OCI-LY7 (cell line): ENCODE results near the gene SYK. TPM values are rescaled to one million over a fixed set of nuclear protein-coding genes. Genes with fewer than 3 reads are reported as not detected.

Source experiments
- BruUV-seq: library from RNA; stranded (reverse); fragments of 400-500 nt; replicated peaks from 2 replicates; lab custom pipeline; 2021; lab: Mats Ljungman, UMichigan
- CTCF ChIA-PET: fragments of 300-600 bp; sonication (Branson Sonifier 250); formaldehyde crosslinking; loops from one replicate; lab custom pipeline; 2022; ENCODE audit warnings: antibody characterized with exemption; ENCODE audit not compliant: unreplicated experiment; lab: Charles Lee
- POLR2A ChIA-PET: fragments of 300-600 bp; sonication (Branson Sonifier 250); formaldehyde crosslinking; loops from one replicate; lab custom pipeline; 2022; ENCODE audit warnings: antibody characterized with exemption; lab: Charles Lee
- DNase-seq: peaks from one replicate; pipeline ENCODE4 v3.0.0-alpha.2; 2015; ENCODE audit warnings: low spot score
- H2AFZ ChIP-seq: fragments of 200-600 bp; sonication (generic), shearing (Covaris generic); 2 replicates; pipeline ENCODE4 v1.6.1; 2014; ENCODE audit warnings: mild to moderate bottlenecking, antibody characterized with exemption, low read length, moderate library complexity
- H3K27ac ChIP-seq: fragments of 200-600 bp; sonication (generic); 2 replicates; pipeline ENCODE4 v1.5.1; 2014; ENCODE audit warnings: mixed run types, low read depth, mild to moderate bottlenecking, moderate library complexity, low read length, inconsistent platforms; ENCODE audit not compliant: poor library complexity, severe bottlenecking
- H3K36me3 ChIP-seq: fragments of 200-600 bp; sonication (generic); 2 replicates; pipeline ENCODE4 v1.6.1; 2014; ENCODE audit warnings: mild to moderate bottlenecking, antibody characterized with exemption, low read length, moderate library complexity, mixed read lengths; ENCODE audit not compliant: insufficient read depth
- H3K4me1 ChIP-seq: fragments of 200-600 bp; sonication (generic); 2 replicates; pipeline ENCODE4 v1.5.1; 2014; ENCODE audit warnings: mild to moderate bottlenecking, low read length; ENCODE audit not compliant: insufficient read depth, poor library complexity, severe bottlenecking
- H3K4me2 ChIP-seq: fragments of 200-600 bp; sonication (generic); 2 replicates; pipeline ENCODE4 v1.6.1; 2014; ENCODE audit warnings: mild to moderate bottlenecking, low read length
- H3K4me3 ChIP-seq: fragments of 200-600 bp; sonication (generic); 2 replicates; pipeline ENCODE4 v1.5.1; 2014; ENCODE audit warnings: mild to moderate bottlenecking, low read depth, low read length; ENCODE audit not compliant: poor library complexity, severe bottlenecking
- H3K79me2 ChIP-seq: fragments of 200-600 bp; sonication (generic); 2 replicates; pipeline ENCODE4 v1.6.1; 2016; ENCODE audit warnings: low read depth, mild to moderate bottlenecking, low read length, moderate library complexity, mixed read lengths; ENCODE audit not compliant: insufficient read depth
- H3K9me2 ChIP-seq: fragments of 200-600 bp; sonication (generic); 2 replicates; pipeline ENCODE4 v1.6.1; 2016; ENCODE audit warnings: mild to moderate bottlenecking, low read length, mixed read lengths; ENCODE audit not compliant: insufficient read depth
- H3K9me3 ChIP-seq: fragments of 200-600 bp; sonication (generic); 2 replicates; pipeline ENCODE4 v1.6.1; 2014; ENCODE audit warnings: mild to moderate bottlenecking, mixed run types, low read length, mixed read lengths
- H4K20me1 ChIP-seq: fragments of 200-600 bp; sonication (generic); 2 replicates; pipeline ENCODE4 v1.6.1; 2014; ENCODE audit warnings: mild to moderate bottlenecking, antibody characterized with exemption, low read length, moderate library complexity, mixed read lengths; ENCODE audit not compliant: insufficient read depth
- CTCF ChIP-seq: fragments of 200-600 bp; sonication (generic); conservative IDR thresholded peaks from 2 replicates; pipeline ENCODE4 v1.5.1; 2014; ENCODE audit warnings: mild to moderate bottlenecking, antibody characterized with exemption, low read length, moderate library complexity, mixed read lengths
- EZH2phosphoT487 ChIP-seq: fragments of 200-600 bp; sonication (generic); IDR thresholded peaks from 2 replicates; pipeline ENCODE4 v1.6.1; 2018; ENCODE audit warnings: low read depth, borderline replicate concordance, mild to moderate bottlenecking, mixed run types, antibody characterized with exemption, low read length, moderate library complexity, mixed read lengths
- intact Hi-C: fragments of 100-400 bp; cut with micrococcal nuclease; formaldehyde crosslinking; loops from one replicate; pipeline ENCODE4 v1.10.0; 2022; ENCODE audit not compliant: unreplicated experiment
- total RNA-seq, 2 experiments: library from RNA; depleted of rRNA in 1 of 2; stranded (reverse); fragments of >200 nt in 1 of 2; shearing (Covaris generic) in 1 of 2; gene quantifications; 2 replicates each; pipeline ENCODE4 v1.2.3, GENCODE V29; 2014 to 2022

The SYK gene
- total RNA-seq, 2 experiments from 2014 or later: 112 to 175 TPM

GRCh38 chr9:90860826-90861225 lies 59.2 kb downstream of the SYK start:
- ChIA-PET POLR2A (interaction anchor here (0.7 to 1.2 kb wide), 2 partner anchors 8 to 20 kb away, joined by 3 to 4 read pairs; no protein-coding TSS in a partner anchor), CTCF (no interaction called here)
- Histone ChIP-seq H3K4me3 (no peak overlapping the region), H2AFZ (no peak overlapping the region), H3K27ac (no peak overlapping the region), H3K9me3 (no peaks in the 10 kb centered on the region), H3K4me2 (no peak overlapping the region), H3K79me2 (no peaks in the 10 kb centered on the region), H3K4me1 (no peaks in the 10 kb centered on the region), H3K36me3 (peaks cover 99% of the 10 kb centered on the region), H3K9me2 (no peaks in the 10 kb centered on the region), H4K20me1 (peaks cover 6% of the 10 kb centered on the region)
- no TSS peak for BruUV-seq
- intact Hi-C loops: no loop called here
- no peak for TF ChIP-seq CTCF
- no peak for TF ChIP-seq EZH2phosphoT487
- DNase-seq: no peak

GRCh38 chr9:90861380-90861779 lies 59.8 kb downstream of the SYK start:
- Histone ChIP-seq H4K20me1 (peaks cover 6% of the 10 kb centered on the region), H3K4me2 (no peak overlapping the region), H3K36me3 (peaks cover 98% of the 10 kb centered on the region), H3K79me2 (no peaks in the 10 kb centered on the region), H3K4me1 (no peaks in the 10 kb centered on the region), H2AFZ (no peak overlapping the region), H3K4me3 (no peak overlapping the region), H3K9me3 (no peaks in the 10 kb centered on the region), H3K9me2 (no peaks in the 10 kb centered on the region), H3K27ac (no peak overlapping the region)
- POLR2A ChIA-PET: interaction anchor here (1.2 kb wide), 1 partner anchor 7 kb away, joined by 4 read pairs; no protein-coding TSS in a partner anchor
- CTCF ChIA-PET: no interaction called here
- DNase-seq: no peak
- BruUV-seq: no TSS peak
- intact Hi-C loops: no loop called here
- TF ChIP-seq EZH2phosphoT487 (no peak), CTCF (no peak)

- Histone ChIP-seq H4K20me1 (peaks cover 2% of the 10 kb centered on the region), H3K4me2 (no peak overlapping the region), H3K4me3 (no peak overlapping the region), H3K36me3 (peaks cover 98% of the 10 kb centered on the region), H3K9me2 (no peaks in the 10 kb centered on the region), H3K27ac (no peak overlapping the region), H2AFZ (no peak overlapping the region), H3K4me1 (no peaks in the 10 kb centered on the region), H3K9me3 (no peaks in the 10 kb centered on the region), H3K79me2 (no peaks in the 10 kb centered on the region)
- BruUV-seq: no TSS peak
- CTCF ChIA-PET: no interaction called here
- intact Hi-C loops: no loop called here
- POLR2A ChIA-PET: no interaction called here
- TF ChIP-seq CTCF: no peak
- TF ChIP-seq EZH2phosphoT487: no peak
- DNase-seq: no peak
Observed at GRCh38 chr9:90861826-90862740, 60.5 kb downstream of the SYK start.
